Thoracic aorta (tissue), 2 donors: ENCODE data around the gene ZNRF3. TPM values are rescaled to one million over a fixed set of nuclear protein-coding genes. Genes with fewer than 3 reads are reported as not detected.
"Not testable (repeated sequence)": the region's sequence is repeated elsewhere in the genome, so short reads cannot be mapped to it uniquely, and the experiment has no call there.

Experiments
- ATAC-seq: fragments of 150-250 bp; one replicate; pipeline ENCODE4 v1.8.0; 2017; ENCODE audit warnings: low read depth; ENCODE audit not compliant: insufficient number of reproducible peaks, low FRiP score
- DNase-seq: peaks from one replicate; pipeline ENCODE4 v3.0.0-alpha.2; 2020; ENCODE audit warnings: low spot score
- H3K27ac ChIP-seq, 2 donors: fragments of 200-600 bp; sonication (generic); 1 replicate in 1 of 2; 2 replicates in 1 of 2; pipeline ENCODE4 v1.5.1; 2016; ENCODE audit warnings: mild to moderate bottlenecking in 2 of 2, moderate library complexity in 2 of 2
- H3K27me3 ChIP-seq: fragments of 200-600 bp; sonication (generic); replicated peaks from 2 replicates; pipeline ENCODE4 v1.6.0; 2016; ENCODE audit warnings: mild to moderate bottlenecking; ENCODE audit not compliant: insufficient read depth
- H3K36me3 ChIP-seq: fragments of 200-600 bp; sonication (generic); one replicate; pipeline ENCODE4 v1.5.1; 2016
- H3K4me1 ChIP-seq, 2 donors: fragments of 200-600 bp; sonication (generic); 1 replicate in 1 of 2; 2 replicates in 1 of 2; pipeline versions ENCODE4 v1.5.1 to v1.6.0; 2016; ENCODE audit warnings: low read depth in 2 of 2, mild to moderate bottlenecking in 1 of 2; ENCODE audit not compliant: control insufficient read depth in 1 of 2
- H3K4me3 ChIP-seq: fragments of 200-600 bp; sonication (generic); 2 replicates; pipeline ENCODE4 v1.5.1; 2016; ENCODE audit warnings: mild to moderate bottlenecking
- H3K9me3 ChIP-seq: fragments of 200-600 bp; sonication (generic); 2 replicates; pipeline ENCODE4 v1.5.1; 2016
- total RNA-seq, 2 donors: library from RNA; depleted of rRNA; stranded (reverse); fragments of >200 nt; gene quantifications; one replicate each; pipeline versions ENCODE4 v1.1.0 to v1.2.3, GENCODE V29; 2016
- TF ChIP-seq, protein P1 (sequence below): fragments of 200-600 bp; sonication (generic); IDR thresholded peaks from one replicate; pipeline ENCODE4 v1.5.1; 2019; ENCODE audit warnings: antibody characterized with exemption

ZNRF3 gene
- total RNA-seq, 2 donors from 2014 or later, result 17.2 to 23.1 TPM

DNA sequence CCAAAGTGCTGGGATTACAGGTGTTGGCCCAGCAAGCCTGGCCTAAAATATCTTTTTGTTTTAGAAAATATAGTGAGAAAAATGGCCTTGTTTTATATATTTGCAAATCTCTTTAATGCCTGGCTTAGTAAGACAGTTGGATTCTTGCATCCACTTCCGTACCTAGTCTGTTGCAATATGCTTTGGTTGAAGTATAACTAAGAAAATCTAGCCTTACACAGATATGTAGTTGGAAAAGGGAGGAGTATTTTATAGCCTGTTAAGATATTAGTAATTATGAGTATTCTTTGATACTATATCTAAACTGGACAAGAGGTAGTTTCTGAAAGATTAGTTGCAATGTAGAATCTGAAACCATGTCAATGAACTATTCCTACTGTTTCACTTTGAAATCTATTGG is 65.1 kb downstream of the ZNRF3 start:
- H3K9me3 ChIP-seq, result no peaks in the 10 kb centered on the region
- H3K36me3 ChIP-seq, result no peaks in the 10 kb centered on the region
- no peaks in the 10 kb centered on the region for H3K27me3 ChIP-seq
- no peak overlapping the region for H3K27ac ChIP-seq
- DNase-seq, result no peak
- peaks cover 31 to 54% of the 10 kb centered on the region in 2 donors for H3K4me1 ChIP-seq
- TF ChIP-seq, protein P1, sequence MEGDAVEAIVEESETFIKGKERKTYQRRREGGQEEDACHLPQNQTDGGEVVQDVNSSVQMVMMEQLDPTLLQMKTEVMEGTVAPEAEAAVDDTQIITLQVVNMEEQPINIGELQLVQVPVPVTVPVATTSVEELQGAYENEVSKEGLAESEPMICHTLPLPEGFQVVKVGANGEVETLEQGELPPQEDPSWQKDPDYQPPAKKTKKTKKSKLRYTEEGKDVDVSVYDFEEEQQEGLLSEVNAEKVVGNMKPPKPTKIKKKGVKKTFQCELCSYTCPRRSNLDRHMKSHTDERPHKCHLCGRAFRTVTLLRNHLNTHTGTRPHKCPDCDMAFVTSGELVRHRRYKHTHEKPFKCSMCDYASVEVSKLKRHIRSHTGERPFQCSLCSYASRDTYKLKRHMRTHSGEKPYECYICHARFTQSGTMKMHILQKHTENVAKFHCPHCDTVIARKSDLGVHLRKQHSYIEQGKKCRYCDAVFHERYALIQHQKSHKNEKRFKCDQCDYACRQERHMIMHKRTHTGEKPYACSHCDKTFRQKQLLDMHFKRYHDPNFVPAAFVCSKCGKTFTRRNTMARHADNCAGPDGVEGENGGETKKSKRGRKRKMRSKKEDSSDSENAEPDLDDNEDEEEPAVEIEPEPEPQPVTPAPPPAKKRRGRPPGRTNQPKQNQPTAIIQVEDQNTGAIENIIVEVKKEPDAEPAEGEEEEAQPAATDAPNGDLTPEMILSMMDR, result no peak
- H3K4me3 ChIP-seq, result no peak overlapping the region
- no peak for ATAC-seq

DNA sequence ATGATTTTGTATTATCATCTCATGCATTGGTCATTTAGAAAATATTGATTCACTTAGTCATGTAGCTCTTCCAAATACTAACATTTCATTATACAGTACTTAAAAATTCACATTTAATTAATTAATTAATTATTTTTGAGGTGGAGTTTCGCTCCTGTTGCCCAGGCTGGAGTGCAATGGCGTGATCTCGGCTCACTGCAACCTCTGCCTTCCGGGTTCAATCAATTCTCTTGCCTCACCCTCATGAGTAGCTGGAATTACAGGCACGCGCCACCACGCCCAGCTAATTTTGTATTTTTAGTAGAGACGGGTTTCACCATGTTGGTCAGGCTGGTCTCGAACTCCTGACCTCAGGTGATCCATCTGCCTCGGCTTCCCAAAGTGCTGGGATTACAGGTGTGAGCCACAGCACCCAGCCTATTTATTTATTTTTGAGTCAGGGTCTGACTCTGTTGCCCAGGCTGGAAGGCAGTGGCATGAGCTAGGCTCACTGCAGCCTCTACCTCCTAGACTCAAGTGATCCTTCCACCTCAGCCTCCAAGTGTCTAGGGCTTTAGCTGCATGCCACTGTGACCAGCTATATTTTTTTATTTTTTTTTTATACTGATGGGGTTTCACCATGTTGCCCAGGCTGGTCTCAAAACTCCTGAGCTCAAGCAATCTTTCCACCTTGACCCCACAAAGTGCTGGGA is 65.6 kb downstream of the ZNRF3 start:
- H3K9me3 ChIP-seq, ATAC-seq, H3K27ac ChIP-seq, DNase-seq, H3K27me3 ChIP-seq, H3K36me3 ChIP-seq, H3K4me3 ChIP-seq: not testable (repeated sequence)
- peaks cover 26 to 54% of the 10 kb centered on the region in 2 donors for H3K4me1 ChIP-seq

DNA sequence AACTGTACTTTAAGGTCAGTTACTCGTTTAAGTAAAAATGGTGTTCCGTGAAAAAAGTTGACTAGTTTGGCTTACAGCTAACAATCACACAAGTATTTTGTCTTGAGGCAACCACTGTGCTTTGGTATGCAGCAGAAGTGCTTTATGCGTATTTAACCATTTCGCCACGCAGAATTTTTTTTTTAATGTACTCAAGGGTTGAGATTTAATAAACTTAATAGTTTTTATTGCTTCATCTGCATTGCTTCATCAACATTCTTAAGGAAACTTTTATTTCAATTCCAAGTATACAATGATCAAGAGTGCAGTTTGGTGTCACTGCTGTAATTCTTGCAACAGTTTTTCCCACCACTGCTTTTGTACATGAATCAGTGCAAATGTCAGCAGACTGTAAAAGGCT is 66.4 kb downstream of the ZNRF3 start:
- H3K27ac ChIP-seq, result no peak overlapping the region
- TF ChIP-seq, protein P1, result no peak
- H3K9me3 ChIP-seq, result no peaks in the 10 kb centered on the region
- H3K36me3 ChIP-seq, result no peaks in the 10 kb centered on the region
- no peak for DNase-seq
- H3K27me3 ChIP-seq, result no peaks in the 10 kb centered on the region
- H3K4me1 ChIP-seq, result peaks cover 26 to 57% of the 10 kb centered on the region in 2 donors
- H3K4me3 ChIP-seq, result no peak overlapping the region
- ATAC-seq, result no peak

DNA sequence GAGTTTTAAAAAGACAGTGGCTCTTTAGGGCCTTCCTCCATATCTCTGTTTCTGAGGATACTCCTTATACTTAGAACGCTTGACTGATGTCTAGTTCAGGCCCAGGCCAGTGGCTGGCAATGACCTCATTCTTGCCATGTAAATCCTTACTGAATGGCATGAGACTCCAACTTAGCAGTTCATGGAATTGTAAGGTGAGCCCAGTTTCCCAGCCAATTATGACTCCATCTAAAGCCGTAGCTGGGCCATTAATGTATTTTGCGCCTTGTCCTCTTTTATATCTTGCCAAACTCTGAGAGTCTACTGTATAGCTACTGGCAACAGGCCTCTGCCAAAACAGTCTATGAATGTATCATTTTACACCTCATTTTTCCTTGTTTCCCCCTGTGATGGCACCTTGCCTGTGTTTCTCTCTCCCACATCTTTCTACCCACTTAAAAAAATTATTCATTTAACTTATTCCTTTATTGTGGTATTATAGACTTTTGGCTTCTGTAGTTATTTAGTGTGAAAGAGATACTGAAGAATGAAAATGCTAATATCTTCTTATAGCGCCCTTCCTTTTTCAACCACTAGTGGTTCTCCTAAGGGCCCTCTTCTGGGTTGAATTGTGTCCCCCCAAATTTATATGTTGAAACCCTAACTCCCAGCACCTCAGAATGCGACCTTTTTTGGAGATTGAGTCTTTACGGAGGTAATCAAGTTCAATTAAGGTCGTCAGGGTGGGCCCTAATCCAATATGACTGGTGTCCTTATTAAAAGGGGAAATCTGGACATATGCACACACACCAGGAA is 67.4 kb downstream of the ZNRF3 start:
- H3K9me3 ChIP-seq, result no peaks in the 10 kb centered on the region
- no peak overlapping the region for H3K4me3 ChIP-seq
- H3K36me3 ChIP-seq, result no peaks in the 10 kb centered on the region
- peaks cover 26 to 64% of the 10 kb centered on the region in 2 donors for H3K4me1 ChIP-seq
- no peaks in the 10 kb centered on the region for H3K27me3 ChIP-seq
- no peak for ATAC-seq
- peak overlapping the region in 1 of 2 donors; percentile 49 for H3K27ac ChIP-seq
- TF ChIP-seq, protein P1, result no peak
- no peak for DNase-seq

DNA sequence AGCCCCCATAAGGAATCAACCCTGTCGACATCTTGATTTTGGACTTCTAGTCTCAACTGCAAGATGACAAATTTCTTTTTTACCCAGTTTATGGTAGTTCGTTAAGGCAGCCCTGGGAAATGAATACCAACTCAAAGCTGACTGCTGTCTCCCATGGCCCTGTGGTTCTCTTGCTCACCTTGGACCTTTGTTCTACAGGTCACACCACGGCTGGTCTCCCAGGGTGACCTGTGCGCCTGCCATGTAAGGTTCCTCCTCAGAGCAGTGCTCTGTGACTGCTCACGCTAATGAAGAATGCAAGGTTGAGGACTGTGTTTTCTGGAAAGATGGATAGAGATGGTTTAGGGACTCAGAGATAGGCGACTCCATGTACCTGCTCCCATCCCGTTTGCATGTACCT is 68.2 kb downstream of the ZNRF3 start:
- no peaks in the 10 kb centered on the region for H3K27me3 ChIP-seq
- H3K4me1 ChIP-seq, result peaks cover 26 to 72% of the 10 kb centered on the region in 2 donors
- H3K4me3 ChIP-seq, result peak overlapping the region; percentile 23
- H3K36me3 ChIP-seq, result no peaks in the 10 kb centered on the region
- peak overlapping the region; percentile 21 to 49 for H3K27ac ChIP-seq
- DNase-seq (no peak), ATAC-seq (no peak)
- H3K9me3 ChIP-seq, result no peaks in the 10 kb centered on the region
- TF ChIP-seq, protein P1, result no peak
